GM15510 (cell line): ENCODE data around the gene ARRDC1.

Experiments used
- POLR2A ChIP-seq: IDR thresholded peaks from 3 replicates; pipeline ENCODE4 v1.6.1; 2011; ENCODE audit warnings: borderline replicate concordance; ENCODE audit not compliant: insufficient read length; ENCODE audit errors: extremely low read depth

The ARRDC1 gene

GRCh38 chr9:137642118-137642601 is 36.7 kb downstream of the ARRDC1 start:
- no peak for TF ChIP-seq POLR2A

GRCh38 chr9:137642892-137643291 is 37.4 kb downstream of the ARRDC1 start:
- no peak for TF ChIP-seq POLR2A

GRCh38 chr9:137643921-137644320 is 38.4 kb downstream of the ARRDC1 start:
- TF ChIP-seq POLR2A = no peak

- TF ChIP-seq POLR2A = no peak
Measured at GRCh38 chr9:137645211-137645610, 39.7 kb downstream of the ARRDC1 start.

GRCh38 chr9:137646341-137646740 is 40.9 kb downstream of the ARRDC1 start:
- TF ChIP-seq POLR2A = no peak

GRCh38 chr9:137647096-137647714 is 41.7 kb downstream of the ARRDC1 start:
- no peak for TF ChIP-seq POLR2A

- no peak for TF ChIP-seq POLR2A
Measured at GRCh38 chr9:137648396-137648795, 42.9 kb downstream of the ARRDC1 start.

- TF ChIP-seq POLR2A = no peak
Measured at GRCh38 chr9:137649553-137649952, 44.1 kb downstream of the ARRDC1 start.

- TF ChIP-seq POLR2A = no peak
Measured at GRCh38 chr9:137650259-137650658, 44.8 kb downstream of the ARRDC1 start.

GRCh38 chr9:137650779-137651178 is 45.3 kb downstream of the ARRDC1 start:
- TF ChIP-seq POLR2A = no peak

- TF ChIP-seq POLR2A = no peak
Measured at GRCh38 chr9:137656416-137656815, 50.9 kb downstream of the ARRDC1 start.

- TF ChIP-seq POLR2A = no peak
Measured at GRCh38 chr9:137657606-137658005, 52.1 kb downstream of the ARRDC1 start.

- TF ChIP-seq POLR2A = no peak
Measured at GRCh38 chr9:137658781-137659180, 53.3 kb downstream of the ARRDC1 start.

- no peak for TF ChIP-seq POLR2A
Measured at GRCh38 chr9:137660144-137660543, 54.7 kb downstream of the ARRDC1 start.

GRCh38 chr9:137663584-137663983 is 58.1 kb downstream of the ARRDC1 start:
- TF ChIP-seq POLR2A = no peak

- no peak for TF ChIP-seq POLR2A
Measured at GRCh38 chr9:137664676-137665075, 59.2 kb downstream of the ARRDC1 start.
